Stimulated activated CD4-positive, alpha-beta T cell treated with anti-CD3 and anti-CD28 coated beads, Interleukin-15, amount 100 ng/mL, for 48 hours (primary cell): ENCODE measurements around the gene HECW1.
"Not testable (repeated sequence)": the region's sequence is repeated elsewhere in the genome, so short reads cannot be mapped to it uniquely, and the experiment has no call there.

Experiments used
- DNase-seq, 2 donors: peaks; one replicate each; pipeline ENCODE4 v3.0.0-alpha.2; 2020; ENCODE audit warnings: low read depth in 2 of 2

The HECW1 gene

DNA sequence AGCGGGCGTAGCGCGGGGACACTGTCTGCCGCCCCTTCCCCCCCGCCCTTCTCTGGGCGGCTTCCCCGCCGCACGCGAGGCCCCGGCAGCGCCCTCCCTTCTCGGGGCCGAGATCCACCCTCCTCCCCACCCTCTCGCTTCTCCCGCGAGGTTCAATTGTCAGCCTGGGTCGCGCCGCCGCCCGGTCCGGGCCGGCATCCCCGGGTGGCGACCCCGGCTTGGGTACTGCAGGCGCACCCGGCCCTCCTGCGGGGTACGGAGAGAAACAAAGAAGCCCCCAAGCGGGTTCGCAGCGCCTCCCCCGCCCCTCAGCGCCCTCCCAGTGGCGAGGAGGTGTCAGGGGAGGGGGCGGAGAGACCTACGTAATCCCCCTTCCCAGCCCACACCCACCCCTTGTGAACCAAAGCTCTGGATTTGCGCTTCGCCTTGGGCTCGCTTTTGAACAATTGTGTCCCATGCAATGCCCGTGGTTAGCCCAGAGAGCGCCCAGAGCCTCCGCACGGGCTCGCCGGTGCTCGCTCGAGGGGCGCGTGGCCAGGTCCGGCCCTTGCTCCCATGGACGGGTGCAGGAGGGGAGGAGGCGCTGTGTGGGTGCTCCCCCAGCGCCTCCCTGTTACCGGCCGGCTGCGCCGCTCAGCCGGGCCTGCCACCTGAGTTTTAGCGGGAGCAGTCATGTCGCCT is 634 bp downstream of the HECW1 start:
- no peak for DNase-seq

DNA sequence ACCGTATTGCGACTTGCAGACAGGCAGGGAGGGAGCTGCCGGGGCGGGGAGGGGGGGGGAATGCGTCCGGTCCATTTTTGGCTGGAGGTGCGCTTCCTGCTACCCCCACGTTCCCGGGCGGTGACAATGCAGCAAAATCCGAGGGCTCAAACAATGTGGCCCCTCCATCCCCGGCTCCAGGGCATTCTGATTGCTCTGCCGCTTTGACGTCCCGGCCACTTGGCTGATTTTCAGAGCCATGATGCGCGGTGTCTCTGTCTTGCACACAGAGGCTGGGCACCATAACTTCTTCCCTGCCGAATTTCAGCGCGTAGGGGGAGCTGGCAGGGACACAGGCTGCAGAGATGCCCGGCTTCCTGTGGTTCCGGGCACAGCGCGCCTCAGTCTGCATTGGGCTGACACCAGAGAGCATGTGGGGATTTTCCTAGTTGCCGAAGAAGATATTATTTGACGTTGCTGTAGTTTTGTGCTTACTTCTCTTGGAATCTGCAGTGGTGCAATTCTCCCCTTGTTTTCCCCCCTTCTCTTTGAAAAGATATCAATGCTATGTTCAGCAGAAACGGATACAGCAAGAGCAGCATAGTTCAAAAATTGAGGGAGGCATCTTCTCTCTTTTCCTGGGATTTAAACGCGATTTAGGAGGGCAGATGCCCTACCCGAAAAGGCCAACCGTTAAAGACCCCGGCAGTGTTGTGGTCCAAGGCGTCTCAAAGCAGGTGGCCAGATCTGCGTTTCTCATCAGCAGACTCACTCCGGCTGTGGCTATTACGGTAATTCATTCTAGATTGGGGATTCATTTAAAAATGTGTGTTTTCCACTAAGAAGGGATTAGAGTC is 1.4 kb downstream of the HECW1 start:
- DNase-seq = no peak

DNA sequence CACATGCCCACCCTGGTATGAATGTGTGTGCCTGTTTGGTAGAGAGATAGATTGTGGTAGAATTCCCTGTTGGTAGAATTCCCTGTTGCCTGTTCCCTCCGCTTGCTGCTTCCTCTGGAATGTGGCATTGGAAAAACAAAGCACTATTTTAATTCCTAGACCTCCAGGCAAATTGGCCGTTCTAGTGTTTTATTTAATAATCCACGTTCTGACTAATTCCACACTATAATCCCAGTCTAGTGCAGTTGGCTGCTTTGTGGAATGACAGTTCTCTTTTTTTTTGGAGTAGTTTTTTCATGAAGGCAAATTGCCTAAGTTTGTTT is 2.0 kb downstream of the HECW1 start:
- DNase-seq = no peak

DNA sequence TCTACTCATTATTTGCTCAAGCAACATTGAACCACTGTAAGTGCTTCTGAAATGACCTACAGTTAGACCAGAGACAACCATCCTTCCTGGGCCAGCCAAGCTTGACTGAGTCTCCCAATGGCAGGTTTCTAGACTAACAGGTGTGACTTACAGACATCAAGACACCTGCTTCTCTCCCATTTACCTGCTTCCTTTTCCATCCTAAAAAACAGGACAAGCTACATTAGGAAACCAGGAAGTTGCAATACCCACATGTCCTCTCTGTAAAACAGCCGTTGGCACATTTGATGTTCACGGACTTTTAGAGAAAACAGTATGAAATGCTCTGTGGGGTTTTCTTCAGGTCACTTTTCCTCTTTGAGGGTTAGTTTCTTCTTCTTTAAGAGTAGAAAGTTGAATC is 4.0 kb downstream of the HECW1 start:
- no peak for DNase-seq

DNA sequence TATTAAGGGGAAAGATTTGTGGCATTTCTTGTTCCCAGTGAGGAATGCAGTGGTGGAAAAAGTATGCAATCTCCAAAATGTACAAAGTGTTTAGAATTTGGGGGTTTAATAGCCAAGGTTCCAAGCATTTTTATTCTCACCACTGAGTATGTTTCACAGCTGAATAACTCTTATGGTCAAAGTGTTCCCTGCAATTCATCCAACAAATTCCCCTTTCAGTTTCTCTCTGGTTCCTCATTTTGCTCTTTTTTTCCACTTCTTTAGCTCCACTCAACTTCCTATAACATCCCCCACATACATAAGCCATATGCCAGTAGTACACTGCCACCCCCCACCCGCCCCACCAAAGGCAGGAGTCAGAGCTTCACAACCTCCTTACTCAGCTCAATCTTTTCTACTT is 4.6 kb downstream of the HECW1 start:
- DNase-seq = no peak

DNA sequence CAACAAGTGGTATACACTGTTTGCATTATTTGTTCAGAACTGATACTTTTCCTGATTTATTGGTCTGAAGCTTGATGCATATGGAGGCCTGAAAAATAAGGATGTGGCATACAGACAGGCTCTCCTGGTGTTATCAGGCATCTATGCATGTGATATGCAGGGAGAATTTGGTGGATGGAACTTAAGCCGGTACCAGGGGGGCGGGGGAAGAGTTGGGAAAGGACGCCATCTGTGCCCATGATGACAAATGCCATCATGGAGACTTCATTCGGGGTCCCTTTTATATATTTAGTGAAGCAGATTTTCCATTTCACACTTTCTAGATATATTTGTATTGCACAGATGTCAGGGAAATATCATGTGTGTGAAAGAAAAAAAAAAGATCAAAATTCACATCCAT is 5.4 kb downstream of the HECW1 start:
- DNase-seq = no peak

DNA sequence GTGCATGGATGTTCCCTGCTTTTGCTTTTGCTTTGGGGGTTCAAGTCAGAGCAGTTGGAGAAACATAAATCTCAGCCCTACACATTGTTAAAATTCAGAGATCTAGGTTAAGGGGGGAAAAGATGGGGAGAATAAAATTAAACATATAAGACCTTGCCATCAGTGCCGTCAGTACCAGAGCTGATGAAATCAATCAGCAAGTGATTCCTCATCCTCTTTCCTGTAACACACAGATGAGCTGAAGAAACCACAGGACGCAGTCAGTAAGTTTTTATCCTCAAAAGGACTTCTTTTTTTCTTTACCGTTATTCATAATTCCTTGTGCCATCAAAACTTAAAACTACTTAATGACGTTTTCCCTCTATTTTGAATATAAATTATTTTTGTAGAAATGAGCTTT is 5.9 kb downstream of the HECW1 start:
- no peak for DNase-seq

DNA sequence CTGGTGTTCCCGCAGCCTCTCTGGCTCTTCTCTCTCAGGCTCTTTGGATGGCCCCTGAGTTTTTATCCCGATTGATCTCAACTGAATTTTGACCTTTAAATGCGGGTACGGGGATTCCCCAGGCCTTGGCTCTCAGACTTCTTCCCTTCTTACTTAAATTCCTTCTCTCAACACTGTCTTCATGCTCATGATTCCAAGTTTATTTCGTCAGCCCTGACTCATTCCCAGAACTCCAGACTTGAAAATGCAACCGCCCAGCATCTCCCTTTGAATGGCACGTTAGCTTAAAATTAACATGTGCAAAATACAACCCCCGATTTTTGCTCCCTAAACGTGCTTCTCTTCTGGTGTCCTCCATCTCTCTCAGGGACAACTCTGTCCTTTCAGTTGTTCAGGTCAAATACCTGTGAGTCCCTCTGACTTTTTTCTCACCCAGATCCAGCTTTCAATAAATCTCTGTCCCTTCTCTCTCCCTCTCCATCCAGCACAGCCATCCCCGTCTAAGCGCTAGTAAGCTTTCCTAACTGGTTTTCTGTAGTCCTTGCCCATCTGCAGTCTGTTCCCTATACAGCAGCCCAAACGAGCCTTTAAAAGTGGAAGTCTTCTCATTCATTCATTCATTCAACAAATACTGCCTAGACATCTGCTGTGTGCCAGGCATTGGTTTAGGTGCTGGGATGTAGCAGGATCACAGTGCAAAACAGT is 7.1 kb downstream of the HECW1 start:
- DNase-seq = no peak

DNA sequence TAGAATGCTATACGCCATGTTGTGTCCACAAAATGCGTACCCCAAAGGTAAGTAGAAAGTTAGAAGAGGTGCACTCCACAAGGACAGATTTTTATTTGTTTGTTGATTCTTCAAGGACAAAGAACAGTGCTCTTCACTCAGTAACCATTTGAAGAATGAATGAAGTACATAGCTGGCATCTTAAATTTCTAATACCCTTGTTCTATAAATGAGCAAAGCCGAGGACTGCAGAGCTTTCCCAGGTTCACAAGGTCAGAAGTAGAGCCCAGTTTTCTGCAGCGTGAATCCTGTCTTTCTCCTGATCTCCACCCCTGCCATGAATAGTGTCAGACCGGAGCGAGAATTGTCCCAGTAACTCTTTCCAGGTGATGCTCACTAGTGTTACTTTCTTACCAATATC is 9.5 kb downstream of the HECW1 start:
- no peak for DNase-seq

DNA sequence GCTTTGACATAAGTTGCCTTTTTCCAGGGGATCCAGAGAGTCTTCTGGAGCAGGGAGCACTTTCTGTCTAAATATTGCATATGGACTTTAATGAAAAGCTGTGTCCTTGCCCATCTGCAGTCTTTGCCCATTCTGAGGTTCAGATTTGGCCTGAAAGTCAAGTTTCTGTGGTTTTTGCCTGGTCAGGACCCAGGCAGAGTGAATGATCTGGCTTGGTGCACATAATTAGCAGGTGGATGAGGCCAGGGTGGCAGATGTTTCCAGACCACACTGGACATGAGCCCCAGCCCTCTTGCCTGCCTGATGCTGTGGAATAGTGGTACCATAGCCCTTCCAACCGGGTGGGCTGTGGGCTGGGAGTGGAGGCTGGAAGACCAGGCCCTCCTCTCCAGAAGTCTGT is 11.0 kb downstream of the HECW1 start:
- DNase-seq = no peak

DNA sequence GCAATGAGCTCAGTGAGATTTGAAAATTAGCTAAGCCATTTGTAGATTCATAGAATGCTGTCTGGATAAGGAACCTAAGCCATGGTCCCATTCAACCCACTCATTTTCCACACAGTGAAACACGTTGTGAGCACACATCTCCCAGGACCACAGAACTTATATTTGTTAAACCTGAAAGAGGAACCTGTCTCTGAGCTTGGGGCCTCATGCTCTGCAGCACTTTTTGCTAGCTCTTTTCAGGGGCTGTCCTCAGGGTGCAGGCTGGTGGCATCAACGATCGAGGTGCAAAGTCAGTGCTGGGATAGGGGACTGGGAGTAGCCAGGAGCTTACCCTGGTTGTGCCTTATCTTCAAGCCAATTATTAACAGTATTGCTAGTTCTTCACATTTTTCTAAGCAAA is 11.9 kb downstream of the HECW1 start:
- DNase-seq = no peak

DNA sequence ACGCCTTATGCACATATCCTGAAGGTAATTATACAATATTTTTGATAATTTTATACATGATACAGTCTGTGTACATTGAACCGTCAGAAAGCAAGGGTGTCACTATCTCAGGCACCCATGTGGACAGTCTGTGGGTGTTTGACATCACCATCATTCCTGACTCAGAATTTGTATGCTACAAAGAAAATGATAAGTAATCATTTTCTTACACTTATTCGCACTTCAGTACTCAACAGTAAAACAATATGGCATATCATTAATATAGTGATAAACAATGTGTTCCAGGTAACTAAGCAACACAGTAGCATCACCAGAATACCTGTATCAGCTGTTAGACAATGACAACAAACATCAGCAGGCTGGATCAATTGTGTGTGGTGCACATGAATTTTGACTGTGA is 17.9 kb downstream of the HECW1 start:
- no peak for DNase-seq

DNA sequence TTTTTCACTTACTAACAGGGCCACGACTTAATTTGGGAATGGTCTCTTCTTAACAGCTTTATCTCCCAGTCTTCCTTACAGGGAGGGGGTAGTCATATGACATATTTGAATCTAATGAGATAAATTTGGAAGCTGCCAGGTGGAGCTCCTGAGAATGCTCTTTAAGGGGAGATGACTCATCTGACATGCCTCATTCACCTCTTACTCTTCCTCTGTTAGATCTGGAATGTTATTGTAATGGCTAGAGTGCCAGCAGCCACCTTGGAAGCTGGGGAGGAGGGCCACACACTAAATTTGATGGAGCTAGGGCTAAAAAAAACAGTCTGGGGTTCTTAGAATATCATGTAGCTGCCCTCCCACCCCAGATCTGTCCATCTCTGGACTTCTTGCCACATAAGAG is 22.7 kb downstream of the HECW1 start:
- DNase-seq = no peak

DNA sequence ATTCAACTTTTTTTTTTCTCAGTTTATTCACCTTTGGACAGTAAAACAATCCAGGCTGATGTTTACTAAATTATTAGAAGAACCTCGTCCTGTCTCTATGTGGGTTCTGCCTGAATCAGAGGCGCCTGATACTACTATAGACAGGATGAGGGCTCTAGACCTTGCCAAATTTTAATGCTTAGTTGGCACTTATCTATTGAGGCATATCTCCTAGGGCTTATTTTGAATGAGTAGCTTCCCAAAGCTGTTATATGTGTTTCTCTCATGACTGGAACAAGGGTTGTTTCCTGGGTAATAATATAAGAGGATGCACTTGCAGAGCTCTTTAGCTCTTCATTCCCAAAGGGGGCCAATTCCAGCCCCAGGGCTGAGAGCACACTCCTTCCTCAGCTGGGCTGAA is 23.6 kb downstream of the HECW1 start:
- DNase-seq = no peak

DNA sequence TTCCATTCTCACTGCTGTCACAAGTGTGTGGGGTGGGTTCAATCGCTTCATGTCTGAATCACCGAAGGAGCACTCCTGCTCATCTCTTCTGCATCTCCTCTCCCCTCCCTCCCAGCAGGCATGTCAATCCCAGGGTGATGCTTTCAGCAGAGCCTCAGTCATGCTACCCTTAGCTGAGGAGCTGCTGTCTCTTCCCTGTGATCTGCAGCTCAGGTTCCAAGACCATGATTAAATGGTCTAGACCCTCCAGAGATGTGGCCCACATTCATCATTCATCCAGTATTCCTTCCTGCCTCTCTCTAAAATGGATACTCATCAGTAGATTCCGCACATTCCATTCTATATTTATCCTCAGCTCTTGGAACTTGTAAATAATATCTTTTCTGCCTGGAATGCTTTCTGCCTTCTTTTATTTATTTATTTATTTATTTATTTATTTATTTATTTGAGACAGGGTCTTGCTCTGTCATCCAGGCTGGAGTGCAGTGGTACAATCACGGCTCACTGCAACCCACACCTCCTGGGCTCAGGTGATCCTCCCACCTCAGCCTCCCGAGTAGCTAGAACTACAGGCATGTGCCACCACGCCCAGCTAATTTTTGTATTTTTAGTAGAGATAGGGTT is 24.8 kb downstream of the HECW1 start:
- not testable (repeated sequence) for DNase-seq

DNA sequence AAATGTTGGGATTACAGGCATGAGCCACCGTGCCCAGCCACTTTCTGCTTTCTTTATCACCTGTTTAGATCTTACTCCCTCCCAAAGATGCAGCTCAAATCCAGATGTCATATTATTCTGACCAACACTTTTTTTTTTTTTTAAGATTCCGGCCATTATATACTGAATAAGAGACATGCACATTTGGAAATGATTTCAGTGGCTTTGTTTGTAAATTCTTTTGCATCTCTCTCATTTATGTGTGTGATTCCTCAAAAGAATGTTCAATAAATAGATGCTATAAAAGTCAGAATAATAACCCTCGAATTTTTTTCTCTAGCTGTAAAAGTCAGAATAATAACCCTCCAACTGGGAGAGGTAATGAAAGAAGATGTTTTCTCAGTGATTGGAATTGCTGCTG is 25.4 kb downstream of the HECW1 start:
- no peak for DNase-seq

DNA sequence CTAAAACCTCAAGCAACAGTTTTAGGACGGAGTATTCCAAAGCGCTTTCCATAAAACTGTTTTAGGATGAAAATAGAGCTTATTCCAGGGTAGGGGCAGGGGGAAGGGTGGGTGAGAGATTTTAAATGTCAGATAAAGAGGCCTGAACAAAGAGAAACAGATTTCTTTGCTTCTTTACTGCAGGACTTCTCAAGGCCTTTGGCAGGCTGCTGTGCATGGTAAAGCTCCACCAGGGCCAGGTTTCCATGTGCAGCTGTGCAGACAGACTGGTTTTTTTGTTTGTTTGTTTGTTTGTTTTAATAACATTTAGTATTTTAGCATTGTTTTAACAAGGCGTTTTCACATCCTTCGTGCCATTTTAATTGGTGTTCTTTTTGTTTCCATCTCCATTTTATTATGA is 26.3 kb downstream of the HECW1 start:
- no peak for DNase-seq

DNA sequence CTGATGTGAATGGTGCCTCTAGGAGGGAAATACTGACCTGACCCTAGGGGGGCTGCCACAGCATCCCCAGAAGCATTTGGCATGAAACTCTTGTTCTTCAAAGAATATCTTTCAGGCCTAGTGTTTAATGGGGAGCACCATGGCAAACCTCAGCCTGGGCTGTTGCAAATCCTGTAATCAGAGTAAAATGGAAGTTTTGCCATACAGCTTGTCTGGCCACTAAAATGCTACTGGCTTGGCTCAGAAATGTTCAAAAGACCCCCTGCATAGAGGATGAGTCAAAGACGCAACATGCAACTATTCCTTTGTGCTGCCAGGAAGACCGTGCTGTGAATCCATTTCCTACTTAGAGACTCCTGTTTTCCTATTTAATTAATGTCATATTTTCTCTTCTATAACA is 26.7 kb downstream of the HECW1 start:
- DNase-seq = no peak

DNA sequence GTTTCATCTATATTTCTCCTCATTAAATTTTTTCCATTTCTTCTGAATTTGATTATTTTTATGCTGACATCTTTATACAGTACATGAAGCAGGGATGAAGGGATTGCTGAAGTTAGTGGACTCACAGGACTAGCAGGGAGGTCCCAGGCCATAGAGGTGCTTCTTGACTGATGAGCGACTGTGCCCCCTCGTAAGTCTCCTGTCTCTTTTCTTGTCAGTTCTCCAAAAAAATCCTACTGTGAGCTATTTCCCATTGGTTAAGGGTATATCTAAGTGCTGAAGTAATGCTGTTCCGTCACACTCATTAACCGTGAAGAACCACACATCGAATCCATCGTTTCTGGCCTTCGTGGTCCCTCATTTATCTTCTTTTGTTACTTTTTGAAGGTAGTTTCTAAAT is 27.7 kb downstream of the HECW1 start:
- no peak for DNase-seq

DNA sequence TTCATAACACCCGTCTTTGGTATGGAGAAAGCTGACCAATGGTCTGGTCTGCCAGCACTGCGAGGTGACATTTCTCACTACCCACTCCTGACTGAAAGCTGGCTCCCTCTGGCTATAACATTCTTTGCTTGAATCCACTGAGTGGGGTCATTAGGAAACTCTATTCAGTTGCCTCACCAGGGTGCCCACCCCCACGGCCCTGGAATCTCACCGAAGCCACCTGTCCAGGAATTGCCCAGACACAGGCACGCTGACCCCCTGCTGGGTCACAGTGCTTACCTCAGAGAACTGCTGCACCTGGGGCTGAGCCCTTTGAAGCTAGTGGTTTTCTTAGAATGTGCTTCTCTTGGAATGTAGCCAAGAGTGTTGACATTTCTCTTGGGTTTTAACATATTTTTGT is 28.6 kb downstream of the HECW1 start:
- no peak for DNase-seq

DNA sequence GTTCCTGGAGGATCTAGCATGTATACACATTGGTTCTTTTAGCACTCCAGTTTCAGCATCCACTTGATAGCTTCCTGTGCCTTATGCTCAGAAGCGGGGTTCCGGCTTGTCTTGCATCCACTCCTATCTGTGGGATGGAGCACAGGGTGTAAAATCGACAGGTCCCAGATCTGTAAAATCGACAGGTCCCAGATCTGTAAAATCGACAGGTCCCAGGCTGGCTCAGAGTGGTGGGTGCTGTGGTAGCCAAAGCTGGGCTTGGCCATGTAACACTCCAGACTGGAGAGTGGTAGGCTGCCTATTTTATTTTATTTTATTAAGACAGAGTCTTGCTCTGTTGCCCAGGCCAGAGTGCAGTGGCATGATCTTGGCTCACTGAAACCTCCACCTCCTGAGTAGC is 30.3 kb downstream of the HECW1 start:
- DNase-seq = no peak

DNA sequence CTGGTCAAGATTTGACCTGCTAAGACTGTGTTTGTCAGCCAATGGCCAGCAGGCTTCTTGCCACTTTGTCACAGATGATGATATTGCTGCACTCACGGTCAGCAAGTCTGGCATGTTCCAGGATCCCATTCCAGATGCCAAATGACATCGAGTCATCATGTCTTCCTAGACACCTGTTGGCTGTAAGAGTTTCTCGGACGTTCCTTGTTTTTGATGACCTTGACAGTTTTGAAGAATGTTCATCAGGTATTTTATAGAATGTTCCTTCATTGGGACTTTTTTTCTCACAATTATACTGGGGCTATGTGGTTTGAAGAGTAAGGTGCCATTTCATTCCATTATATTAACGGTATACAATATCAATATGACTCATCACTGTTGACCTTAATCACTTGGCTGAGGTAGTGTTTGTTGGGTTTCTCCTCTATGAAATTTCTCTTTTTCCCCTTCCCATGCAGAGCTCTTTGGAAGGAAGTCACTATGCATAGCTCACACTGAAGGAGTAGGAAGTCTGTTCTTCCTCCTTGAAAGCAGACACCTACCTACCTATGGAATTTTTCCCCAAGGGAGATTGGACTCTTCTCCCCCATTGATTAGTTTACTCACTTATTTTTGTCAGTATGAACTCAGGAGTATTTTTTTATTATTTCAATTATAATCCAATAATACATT is 31.6 kb downstream of the HECW1 start:
- DNase-seq = no peak
